Neural cell (in vitro differentiated cells): ENCODE data around the gene ESRRB. TPM values are rescaled to one million over a fixed set of nuclear protein-coding genes. Genes with fewer than 3 reads are reported as not detected.

ENCODE experiments used
- H2AFZ ChIP-seq: fragments of 200-600, 300-800 bp; sonication (generic), shearing (Covaris generic); 2 replicates; pipeline ENCODE4 v1.6.0; 2014; ENCODE audit warnings: low read depth, mild to moderate bottlenecking, antibody characterized with exemption, low read length, moderate library complexity
- H3F3A ChIP-seq: fragments of 200-600 bp; shearing (Covaris generic); 2 replicates; pipeline ENCODE4 v1.6.1; 2016; ENCODE audit warnings: mild to moderate bottlenecking, moderate library complexity, mixed read lengths, antibody characterized with exemption, low read length; ENCODE audit not compliant: insufficient read depth, poor library complexity, severe bottlenecking
- H3K27ac ChIP-seq: fragments of 200-600, 300-800 bp; sonication (generic), shearing (Covaris generic); 2 replicates; pipeline ENCODE4 v1.5.1; 2014; ENCODE audit warnings: mild to moderate bottlenecking, low read length, moderate library complexity
- H3K27me3 ChIP-seq: fragments of 300-800, 200-600 bp; sonication (generic), shearing (Covaris generic); 2 replicates; pipeline ENCODE4 v1.6.0; 2014; ENCODE audit warnings: mild to moderate bottlenecking, low read depth, low read length, moderate library complexity; ENCODE audit not compliant: insufficient read depth
- H3K36me3 ChIP-seq: fragments of 300-800, 200-600 bp; sonication (generic), shearing (Covaris generic); 2 replicates; pipeline ENCODE4 v1.5.1; 2014; ENCODE audit warnings: mild to moderate bottlenecking, antibody characterized with exemption, low read length, moderate library complexity; ENCODE audit not compliant: insufficient read depth
- H3K4me2 ChIP-seq: fragments of 300-800, 200-600 bp; sonication (generic), shearing (Covaris generic); 2 replicates; pipeline ENCODE4 v1.6.0; 2014; ENCODE audit warnings: mild to moderate bottlenecking, low read length
- H3K4me3 ChIP-seq: fragments of 300-800, 200-600 bp; sonication (generic), shearing (Covaris generic); 2 replicates; pipeline ENCODE4 v1.5.1; 2014; ENCODE audit warnings: mild to moderate bottlenecking, low read length, moderate library complexity
- H3K79me2 ChIP-seq: fragments of 200-600 bp; shearing (Covaris generic); replicated peaks from 2 replicates; pipeline ENCODE4 v1.6.0; 2014; ENCODE audit warnings: mild to moderate bottlenecking, low read length, moderate library complexity; ENCODE audit not compliant: insufficient read depth
- H3K9ac ChIP-seq: fragments of 300-800, 200-600 bp; sonication (generic), shearing (Covaris generic); 2 replicates; pipeline ENCODE4 v1.6.1; 2016; ENCODE audit warnings: mild to moderate bottlenecking, low read length, mixed read lengths
- H3K9me2 ChIP-seq: fragments of 200-600 bp; shearing (Covaris generic); 2 replicates; pipeline ENCODE4 v1.6.1; 2016; ENCODE audit warnings: mild to moderate bottlenecking, low read length, mixed read lengths; ENCODE audit not compliant: insufficient read depth
- H3K9me3 ChIP-seq: fragments of 200-600, 300-800 bp; sonication (generic), shearing (Covaris generic); 2 replicates; pipeline ENCODE4 v1.6.1; 2016; ENCODE audit warnings: mild to moderate bottlenecking, mixed run types, low read length, moderate library complexity, mixed read lengths
- H4K20me1 ChIP-seq: fragments of 200-600 bp; shearing (Covaris generic); 2 replicates; pipeline ENCODE4 v1.6.1; 2016; ENCODE audit warnings: mild to moderate bottlenecking, mixed run types; ENCODE audit not compliant: insufficient read depth
- CTCF ChIP-seq: fragments of 450-650 bp; IDR thresholded peaks from 2 replicates; pipeline ENCODE4 v1.5.1; 2014; ENCODE audit warnings: antibody characterized with exemption, mild to moderate bottlenecking, moderate library complexity; ENCODE audit not compliant: poor library complexity, severe bottlenecking
- EP300 ChIP-seq: fragments of 450-650 bp; conservative IDR thresholded peaks from 2 replicates; pipeline ENCODE4 v1.6.1; 2014; ENCODE audit warnings: antibody characterized with exemption, mild to moderate bottlenecking, moderate library complexity; ENCODE audit not compliant: poor library complexity, severe bottlenecking
- EZH2 ChIP-seq: fragments of 200-600, 300-800 bp; shearing (Covaris generic), sonication (generic); IDR thresholded peaks from 2 replicates; pipeline ENCODE4 v1.6.1; 2014; ENCODE audit warnings: antibody characterized with exemption, low read length, borderline replicate concordance, mild to moderate bottlenecking; ENCODE audit not compliant: insufficient read depth, poor library complexity, severe bottlenecking
- MXI1 ChIP-seq: fragments of 450-650 bp; conservative IDR thresholded peaks from 2 replicates; pipeline ENCODE4 v1.6.1; 2014; ENCODE audit warnings: antibody characterized with exemption, mild to moderate bottlenecking; ENCODE audit not compliant: poor library complexity, severe bottlenecking
- POLR2AphosphoS5 ChIP-seq: IDR thresholded peaks from 2 replicates; pipeline ENCODE4 v1.6.1; 2012
- RAD21 ChIP-seq: fragments of 450-650 bp; conservative IDR thresholded peaks from 2 replicates; pipeline ENCODE4 v1.6.1; 2014; ENCODE audit warnings: antibody characterized with exemption, mild to moderate bottlenecking, moderate library complexity
- REST ChIP-seq: IDR thresholded peaks from 2 replicates; pipeline ENCODE4 v1.6.1; 2012; ENCODE audit warnings: borderline replicate concordance
- SMC3 ChIP-seq: fragments of 450-650 bp; conservative IDR thresholded peaks from 2 replicates; pipeline ENCODE4 v1.6.1; 2014; ENCODE audit warnings: antibody characterized with exemption, mild to moderate bottlenecking, moderate library complexity; ENCODE audit not compliant: poor library complexity
- TAF1 ChIP-seq: IDR thresholded peaks from 2 replicates; pipeline ENCODE4 v1.6.1; 2012; ENCODE audit warnings: low read depth
- polyA plus RNA-seq: library from polyadenylated mRNA; depleted of rRNA; stranded (reverse); fragments of >200 nt; gene quantifications from 2 replicates; pipeline ENCODE4 v1.2.3, GENCODE V29; 2014

Gene ESRRB
- polyA plus RNA-seq, 1 donor from 2014 or later: 0.59 TPM

GRCh38 chr14:76539130-76539529, 163.2 kb downstream of the ESRRB start:
- Histone ChIP-seq H3K79me2 (no peaks in the 10 kb centered on the region), H4K20me1 (no peaks in the 10 kb centered on the region), H3K9me2 (no peaks in the 10 kb centered on the region), H3K27me3 (no peaks in the 10 kb centered on the region), H3F3A (no peaks in the 10 kb centered on the region), H3K27ac (no peak overlapping the region), H3K9me3 (no peaks in the 10 kb centered on the region), H2AFZ (no peak overlapping the region), H3K9ac (no peak overlapping the region), H3K4me3 (no peak overlapping the region), H3K36me3 (no peaks in the 10 kb centered on the region), H3K4me2 (no peak overlapping the region)
- TF ChIP-seq EZH2 (no peak), RAD21 (no peak), TAF1 (no peak), CTCF (no peak), EP300 (no peak), POLR2AphosphoS5 (no peak), MXI1 (no peak), REST (no peak), SMC3 (no peak)

GRCh38 chr14:76541594-76542219, 165.8 kb downstream of the ESRRB start:
- Histone ChIP-seq H3K4me3 (no peak overlapping the region), H3F3A (no peaks in the 10 kb centered on the region), H3K9ac (no peak overlapping the region), H3K79me2 (no peaks in the 10 kb centered on the region), H3K9me2 (no peaks in the 10 kb centered on the region), H3K27me3 (no peaks in the 10 kb centered on the region), H3K4me2 (no peak overlapping the region), H3K9me3 (no peaks in the 10 kb centered on the region), H4K20me1 (no peaks in the 10 kb centered on the region), H3K27ac (no peak overlapping the region), H3K36me3 (no peaks in the 10 kb centered on the region), H2AFZ (no peak overlapping the region)
- no peak for TF ChIP-seq MXI1
- no peak for TF ChIP-seq REST
- TF ChIP-seq RAD21: no peak
- TF ChIP-seq EP300: no peak
- no peak for TF ChIP-seq CTCF
